NCI-H1048 (cell line): Measurements from ENCODE around the gene TMEM156.
"Not testable (repeated sequence)": the region's sequence is repeated elsewhere in the genome, so short reads cannot be mapped to it uniquely, and the experiment has no call there.

Experiments used
- DNase-seq: peaks from one replicate; lab custom pipeline; 2025; lab: John Stamatoyannopoulos, UW

TMEM156 gene

GRCh38 chr4:39043058-39043860 is 11.1 kb upstream of the TMEM156 start:
- DNase-seq, result no peak

GRCh38 chr4:39042366-39042765 is 10.2 kb upstream of the TMEM156 start:
- no peak for DNase-seq

GRCh38 chr4:39039108-39039507 is 6.9 kb upstream of the TMEM156 start:
- no peak for DNase-seq

GRCh38 chr4:39037941-39038340 is 5.7 kb upstream of the TMEM156 start:
- DNase-seq, result no peak

- no peak for DNase-seq
Observed at GRCh38 chr4:39037491-39037825, 5.2 kb upstream of the TMEM156 start.

GRCh38 chr4:39036172-39036571 is 4.0 kb upstream of the TMEM156 start:
- no peak for DNase-seq

- DNase-seq, result not testable (repeated sequence)
Observed at GRCh38 chr4:39031590-39032020, 604 bp downstream of the TMEM156 start.

GRCh38 chr4:39030725-39031124 is 1.5 kb downstream of the TMEM156 start:
- no peak for DNase-seq

GRCh38 chr4:39029752-39030694 is 2.2 kb downstream of the TMEM156 start:
- no peak for DNase-seq

- no peak for DNase-seq
Observed at GRCh38 chr4:39026096-39026495, 6.1 kb downstream of the TMEM156 start.

GRCh38 chr4:39025552-39026085 is 6.6 kb downstream of the TMEM156 start:
- no peak for DNase-seq

- DNase-seq, result no peak
Observed at GRCh38 chr4:39024311-39024865, 7.8 kb downstream of the TMEM156 start.

GRCh38 chr4:39023059-39023458 is 9.2 kb downstream of the TMEM156 start:
- DNase-seq, result no peak

- DNase-seq, result no peak
Observed at GRCh38 chr4:39022241-39022640, 10.0 kb downstream of the TMEM156 start.

GRCh38 chr4:39021631-39022030 is 10.6 kb downstream of the TMEM156 start:
- DNase-seq, result no peak

GRCh38 chr4:39020130-39020529 is 12.1 kb downstream of the TMEM156 start:
- no peak for DNase-seq

- no peak for DNase-seq
Observed at GRCh38 chr4:39014028-39014427, 18.2 kb downstream of the TMEM156 start.

- DNase-seq, result no peak
Observed at GRCh38 chr4:39004758-39005157, 27.5 kb downstream of the TMEM156 start.

GRCh38 chr4:39002058-39002457 is 30.2 kb downstream of the TMEM156 start:
- not testable (repeated sequence) for DNase-seq

GRCh38 chr4:38995660-38996005 is 36.6 kb downstream of the TMEM156 start:
- DNase-seq, result no peak

GRCh38 chr4:38994135-38994534 is 38.1 kb downstream of the TMEM156 start:
- no peak for DNase-seq

- no peak for DNase-seq
Observed at GRCh38 chr4:38993683-38994082, 38.5 kb downstream of the TMEM156 start.

- DNase-seq, result no peak
Observed at GRCh38 chr4:38990241-38990640, 42.0 kb downstream of the TMEM156 start.
